WTC11 (cell line): ENCODE measurements around the gene TUBGCP4. TPM values are rescaled to one million over a fixed set of nuclear protein-coding genes. Genes with fewer than 3 reads are reported as not detected.

ENCODE experiments used
- ATAC-seq: fragments of 200-7000 bp; cut with Tn5 transposase; 2 replicates; pipeline ENCODE4 v1.10.0; 2021; ENCODE audit warnings: mild to moderate bottlenecking, moderate library complexity
- CTCF ChIA-PET: fragments of 300-600 bp; sonication (Branson Sonifier 250); formaldehyde crosslinking; loops from one replicate; lab custom pipeline; 2021; ENCODE audit warnings: antibody characterized with exemption; lab: Charles Lee
- POLR2A ChIA-PET: fragments of 350-600 bp; sonication (Branson Sonifier 250); formaldehyde crosslinking; loops from one replicate; lab custom pipeline; 2021; ENCODE audit warnings: antibody characterized with exemption; lab: Charles Lee
- DNase-seq: peaks from one replicate; pipeline ENCODE4 v3.0.0; 2021; ENCODE audit warnings: low spot score
- H3K27ac Mint-ChIP-seq: 2 replicates; pipeline ENCODE4 v1.8.0; 2021; ENCODE audit warnings: mixed read lengths
- H3K27me3 Mint-ChIP-seq: 2 replicates; pipeline ENCODE4 v1.8.0; 2021; ENCODE audit warnings: low read depth, mild to moderate bottlenecking, moderate library complexity, mixed read lengths
- H3K36me3 Mint-ChIP-seq: 2 replicates; pipeline ENCODE4 v1.8.0; 2021; ENCODE audit warnings: mixed read lengths
- H3K4me1 Mint-ChIP-seq: 2 replicates; pipeline ENCODE4 v1.8.0; 2022; ENCODE audit warnings: mixed read lengths
- H3K4me3 Mint-ChIP-seq: 2 replicates; pipeline ENCODE4 v1.8.0; 2021; ENCODE audit warnings: mild to moderate bottlenecking, moderate library complexity, mixed read lengths
- H3K9me3 Mint-ChIP-seq: 2 replicates; pipeline ENCODE4 v1.8.0; 2021; ENCODE audit warnings: mixed read lengths
- CREB1 ChIP-seq: sonication (generic); formaldehyde crosslinking; IDR thresholded peaks from 2 replicates; pipeline ENCODE4 v1.8.0; 2023; ENCODE audit warnings: mild to moderate bottlenecking, missing genetic modification reagents
- CTCF ChIP-seq: fragments of 200-600 bp; IDR thresholded peaks from 2 replicates; pipeline ENCODE4 v1.8.0; 2022; ENCODE audit warnings: antibody characterized with exemption
- GRHL2 ChIP-seq: fragments of 250-450 bp; sonication (Bioruptor Pico); IDR thresholded peaks from 2 replicates; pipeline ENCODE4 v1.8.0; 2022; ENCODE audit warnings: mild to moderate bottlenecking, moderate library complexity; ENCODE audit not compliant: insufficient replicate concordance, severe bottlenecking
- IRF1 ChIP-seq: sonication (generic); formaldehyde crosslinking; IDR thresholded peaks from 2 replicates; pipeline ENCODE4 v1.8.0; 2023; ENCODE audit warnings: missing genetic modification reagents
- PREB ChIP-seq: sonication (generic); formaldehyde crosslinking; IDR thresholded peaks from 2 replicates; pipeline ENCODE4 v1.8.1; 2022; ENCODE audit warnings: mild to moderate bottlenecking, missing genetic modification reagents, moderate library complexity, borderline replicate concordance
- SMAD3 ChIP-seq: sonication (generic); formaldehyde crosslinking; IDR thresholded peaks from 2 replicates; pipeline ENCODE4 v1.8.0; 2022; ENCODE audit warnings: missing genetic modification reagents, mild to moderate bottlenecking, borderline replicate concordance
- SP1 ChIP-seq: sonication (generic); formaldehyde crosslinking; conservative IDR thresholded peaks from 2 replicates; pipeline ENCODE4 v1.8.1; 2022; ENCODE audit warnings: missing genetic modification reagents
- TEAD1 ChIP-seq: sonication (generic); formaldehyde crosslinking; IDR thresholded peaks from 2 replicates; pipeline ENCODE4 v1.8.0; 2022; ENCODE audit warnings: mild to moderate bottlenecking, missing genetic modification reagents
- USF1 ChIP-seq: sonication (generic); formaldehyde crosslinking; IDR thresholded peaks from 2 replicates; pipeline ENCODE4 v1.8.0; 2022; ENCODE audit warnings: mild to moderate bottlenecking, missing genetic modification reagents
- total RNA-seq: library from RNA; stranded (reverse); gene quantifications from 3 replicates; pipeline ENCODE4 v1.2.3, GENCODE V29; 2021

TUBGCP4 gene
- total RNA-seq, 1 experiment from 2014 or later, result 22.5 TPM

GRCh38 chr15:43361313-43361903, 9.5 kb upstream of the TUBGCP4 start:
- POLR2A ChIA-PET, result interaction anchor here (1.3 kb wide), 1 partner anchor 9 kb away, joined by 4 read pairs; the partner anchor contains the start of genes TUBGCP4 and ZSCAN29
- H3K27me3 Mint-ChIP-seq, result no peaks in the 10 kb centered on the region
- CTCF ChIA-PET, result interaction anchor here (1.3 to 1.9 kb wide), 2 partner anchors 10 to 15 kb away, joined by 3 to 6 read pairs; partner anchors contain the start of genes TUBGCP4 and ZSCAN29
- no peak for TF ChIP-seq TEAD1 (CRISPR knock-in tag)
- TF ChIP-seq CREB1 (CRISPR knock-in tag), result no peak
- no peak for TF ChIP-seq SP1 (CRISPR knock-in tag)
- no peak for TF ChIP-seq GRHL2 (CRISPR knock-in tag)
- TF ChIP-seq IRF1 (CRISPR knock-in tag), result no peak
- H3K36me3 Mint-ChIP-seq, result peaks cover 81% of the 10 kb centered on the region
- ATAC-seq, result no peak
- H3K4me1 Mint-ChIP-seq, result no peaks in the 10 kb centered on the region
- H3K27ac Mint-ChIP-seq, result no peak overlapping the region
- no peak for DNase-seq
- no peak overlapping the region for H3K4me3 Mint-ChIP-seq
- H3K9me3 Mint-ChIP-seq, result peaks cover 37% of the 10 kb centered on the region

- peak; percentile 52 for DNase-seq
Observed at GRCh38 chr15:43370310-43370974, 459 bp upstream of the TUBGCP4 start.

GRCh38 chr15:43376017-43376705, 5.3 kb downstream of the TUBGCP4 start:
- Mint-ChIP-seq H3K27ac (no peak overlapping the region), H3K9me3 (no peaks in the 10 kb centered on the region)
- POLR2A ChIA-PET, result no interaction called here

More at GRCh38 chr15:43370310-43370974, 459 bp upstream of the TUBGCP4 start:
- ATAC-seq, result peak; percentile 37
- no peaks in the 10 kb centered on the region for H3K27me3 Mint-ChIP-seq
- no peaks in the 10 kb centered on the region for H3K9me3 Mint-ChIP-seq
- CTCF ChIA-PET, result interaction anchor here (0.6 to 1.9 kb wide), 14 partner anchors 9 to 1108 kb away, joined by 3 to 14 read pairs (median 3); partner anchors contain the start of genes HYPK, MFAP1 and SERINC4
- peak overlapping the region; percentile 92 for H3K4me3 Mint-ChIP-seq
- peaks cover 38% of the 10 kb centered on the region for H3K36me3 Mint-ChIP-seq
- 0 out of 2 replicates have a peak overlapping the region, but pooled peaks have one; percentile 8 for H3K27ac Mint-ChIP-seq
- TF ChIP-seq SP1 (CRISPR knock-in tag) (0 out of 2 replicates have a peak, but pooled peaks have one; percentile 5), SMAD3 (CRISPR knock-in tag) (no peak)
- H3K4me1 Mint-ChIP-seq, result peaks cover 33% of the 10 kb centered on the region
- POLR2A ChIA-PET, result interaction anchor here (0.6 to 1.7 kb wide), 4 partner anchors 9 to 140 kb away, joined by 4 to 8 read pairs (median 6); no protein-coding TSS in a partner anchor

More at GRCh38 chr15:43376017-43376705, 5.3 kb downstream of the TUBGCP4 start:
- ATAC-seq (peak; percentile 49), DNase-seq (peak; percentile 39)
- CTCF ChIA-PET, result interaction anchor here (0.6 to 1.3 kb wide), 35 partner anchors 8 to 1191 kb away, joined by 3 to 17 read pairs (median 4); partner anchors contain the start of genes ELL3, LCMT2, MAP1A and MFAP1
- Mint-ChIP-seq H3K36me3 (peaks cover 34% of the 10 kb centered on the region), H3K4me3 (no peak overlapping the region), H3K4me1 (peaks cover 13% of the 10 kb centered on the region), H3K27me3 (no peaks in the 10 kb centered on the region)
- peak; percentile 65 for TF ChIP-seq CTCF
- no peak for TF ChIP-seq PREB
- no peak for TF ChIP-seq USF1 (CRISPR knock-in tag)
